Breast epithelium (tissue), 4 donors: ENCODE results near the gene XYLT1. TPM values are rescaled to one million over a fixed set of nuclear protein-coding genes. Genes with fewer than 3 reads are reported as not detected.

Experiments used
- DNase-seq, 2 donors: peaks; one replicate each; pipeline ENCODE4 v3.0.0-alpha.2; 2019; ENCODE audit warnings: low spot score in 2 of 2
- H3K27ac ChIP-seq, 2 donors: fragments of 200-600 bp; sonication (generic) in 1 of 2; one replicate each; pipeline ENCODE4 v1.5.1; 2016 to 2019; ENCODE audit warnings: mild to moderate bottlenecking in 1 of 2
- H3K27me3 ChIP-seq, 2 donors: fragments of 200-600 bp; sonication (generic) in 1 of 2; one replicate each; pipeline versions ENCODE4 v1.5.1 to v1.6.0; 2017 to 2019; ENCODE audit warnings: control low read depth in 1 of 2, mild to moderate bottlenecking in 1 of 2
- H3K36me3 ChIP-seq: fragments of 200-600 bp; one replicate; pipeline ENCODE4 v1.5.1; 2019
- H3K4me1 ChIP-seq, 2 donors: fragments of 200-600 bp; sonication (generic); one replicate each; pipeline ENCODE4 v1.5.1; 2016 to 2019; ENCODE audit warnings: control low read depth in 1 of 2
- H3K4me3 ChIP-seq, 3 donors: fragments of 200-600 bp; sonication (generic); 1 replicate in 2 of 3; 2 replicates in 1 of 3; pipeline ENCODE4 v1.5.1; 2016 to 2019; ENCODE audit warnings: mild to moderate bottlenecking in 3 of 3, moderate library complexity in 2 of 3
- H3K9me3 ChIP-seq, 2 donors: fragments of 200-600 bp; sonication (generic) in 1 of 2; one replicate each; pipeline ENCODE4 v1.5.1; 2016 to 2019; ENCODE audit warnings: control low read depth in 1 of 2
- CTCF ChIP-seq, 3 donors: fragments of 450-650 bp; IDR thresholded peaks; one replicate each; pipeline ENCODE4 v1.5.1; 2016 to 2017; ENCODE audit warnings: antibody characterized with exemption in 3 of 3, mild to moderate bottlenecking in 3 of 3, moderate library complexity in 3 of 3
- POLR2A ChIP-seq: fragments of 450-650 bp; IDR thresholded peaks from one replicate; pipeline ENCODE4 v1.6.1; 2016; ENCODE audit warnings: antibody characterized with exemption, mild to moderate bottlenecking, moderate library complexity
- POLR2AphosphoS5 ChIP-seq, 3 donors: sonication (generic); formaldehyde crosslinking; IDR thresholded peaks; one replicate each; pipeline ENCODE4 v1.6.1; 2017; ENCODE audit warnings: antibody characterized with exemption in 3 of 3
- intact Hi-C: fragments of 100-400 bp; cut with DNase I; formaldehyde crosslinking; loops from one replicate; pipeline ENCODE4 v1.15.1; 2023; ENCODE audit warnings: low total_unique reads
- total RNA-seq, 3 donors: library from RNA; depleted of rRNA; stranded (reverse); fragments of >200 nt; gene quantifications; one replicate each; pipeline ENCODE4 v1.1.0, GENCODE V29; 2016

XYLT1 gene
- total RNA-seq, 3 donors from 2014 or later, result 11.9 to 32.8 (median 13.8) TPM

- Histone ChIP-seq H3K9me3 (no peaks in the 10 kb centered on the region), H3K4me3 (no peak overlapping the region), H3K27ac (peak overlapping the region in 1 of 2 donors; percentile 12), H3K36me3 (no peaks in the 10 kb centered on the region), H3K27me3 (no peaks in the 10 kb centered on the region), H3K4me1 (peaks cover 0 to 3% of the 10 kb centered on the region in 2 donors)
- TF ChIP-seq POLR2AphosphoS5 (IDR thresholded peaks at IDR 0.05) (no peak), CTCF (IDR thresholded peaks at IDR 0.05) (no peak), POLR2A (no peak)
- no peak for DNase-seq
- intact Hi-C loops, result no loop called here
Measured at GRCh38 chr16:17453364-17454038, 17.3 kb downstream of the XYLT1 start.

- intact Hi-C loops, result no loop called here
- DNase-seq, result no peak
- no peaks in the 10 kb centered on the region for H3K9me3 ChIP-seq
- H3K4me1 ChIP-seq, result peaks cover 0 to 3% of the 10 kb centered on the region in 2 donors
- no peaks in the 10 kb centered on the region for H3K27me3 ChIP-seq
- H3K4me3 ChIP-seq, result no peak overlapping the region
- TF ChIP-seq POLR2AphosphoS5 (IDR thresholded peaks at IDR 0.05) (no peak), CTCF (IDR thresholded peaks at IDR 0.05) (no peak), POLR2A (no peak)
- H3K36me3 ChIP-seq, result no peaks in the 10 kb centered on the region
- H3K27ac ChIP-seq, result peak overlapping the region in 1 of 2 donors; percentile 12
Measured at GRCh38 chr16:17452922-17453321, 17.8 kb downstream of the XYLT1 start.

GRCh38 chr16:17451843-17452242 is 18.9 kb downstream of the XYLT1 start:
- intact Hi-C loops, result no loop called here
- DNase-seq, result no peak
- peaks cover 0 to 3% of the 10 kb centered on the region in 2 donors for H3K4me1 ChIP-seq
- no peaks in the 10 kb centered on the region for H3K27me3 ChIP-seq
- no peak overlapping the region for H3K4me3 ChIP-seq
- H3K36me3 ChIP-seq, result no peaks in the 10 kb centered on the region
- TF ChIP-seq CTCF (IDR thresholded peaks at IDR 0.05) (no peak), POLR2AphosphoS5 (IDR thresholded peaks at IDR 0.05) (no peak), POLR2A (no peak)
- H3K9me3 ChIP-seq, result no peaks in the 10 kb centered on the region
- H3K27ac ChIP-seq, result no peak overlapping the region

GRCh38 chr16:17450291-17450690 is 20.5 kb downstream of the XYLT1 start:
- TF ChIP-seq CTCF (IDR thresholded peaks at IDR 0.05) (no peak), POLR2AphosphoS5 (IDR thresholded peaks at IDR 0.05) (no peak), POLR2A (no peak)
- H3K9me3 ChIP-seq, result no peaks in the 10 kb centered on the region
- intact Hi-C loops, result no loop called here
- H3K27me3 ChIP-seq, result no peaks in the 10 kb centered on the region
- DNase-seq, result no peak
- H3K36me3 ChIP-seq, result no peaks in the 10 kb centered on the region
- peaks cover 0 to 3% of the 10 kb centered on the region in 2 donors for H3K4me1 ChIP-seq
- H3K27ac ChIP-seq, result no peak overlapping the region
- H3K4me3 ChIP-seq, result no peak overlapping the region
